Measurements from ENCODE around the gene NEURL3. TPM values are rescaled to one million over a fixed set of nuclear protein-coding genes. Genes with fewer than 3 reads are reported as not detected.

Gene NEURL3
- total and polyA plus RNA-seq, 2 of the 4 experiments (the other 2 are of a cell fraction) = not detected

- WGBS, 2 experiments (ENCODE audit: extremely low coverage in 2 of 2, insufficient read length in 1 of 2) = no CpG with 5 or more reads among the region's 1 CpG
- Histone ChIP-seq H3K36me3 (ENCODE audit: control insufficient read depth, insufficient read depth, low read length) (no peaks in the 10 kb centered on the region), H3K14ac (replicated peaks; ENCODE audit: low read depth, low read length) (no peak overlapping the region), H4K5ac (ENCODE audit: low read depth, low read length) (no peak overlapping the region), H3K27ac (ENCODE audit: insufficient read depth, low read length) (no peak overlapping the region), H3K9me3 (ENCODE audit: control insufficient read depth, insufficient read depth, low read length) (no peaks in the 10 kb centered on the region), H3K4me2 (ENCODE audit: low read depth, low read length) (no peak overlapping the region), H3K9me1 (ENCODE audit: insufficient read depth, low read length) (no peaks in the 10 kb centered on the region), H4K91ac (ENCODE audit: insufficient read depth, low read depth, low read length) (no peak overlapping the region), H3K27me3 (ENCODE audit: control insufficient read depth, insufficient read depth, low read length) (peaks cover 9% of the 10 kb centered on the region), H2AK9ac (replicated peaks; ENCODE audit: low read depth, low read length, poor library complexity) (no peak overlapping the region), H4K8ac (ENCODE audit: low read depth in 2 of 2, low read length in 2 of 2) (no peak overlapping the region), H3K18ac (ENCODE audit: low read depth, low read length) (no peak overlapping the region), H3K4me1 (ENCODE audit: control insufficient read depth, insufficient read depth, low read length) (no peaks in the 10 kb centered on the region), H2BK15ac (ENCODE audit: low read depth, low read length) (no peak overlapping the region), H2AK5ac (ENCODE audit: low read depth, low read length) (no peak overlapping the region), H2AFZ (replicated peaks; ENCODE audit: low read length, poor library complexity) (no peak overlapping the region), H3K23ac (ENCODE audit: low read depth, low read length) (no peak overlapping the region), H2BK120ac (ENCODE audit: low read depth, low read length) (no peak overlapping the region), H2BK20ac (ENCODE audit: low read depth, low read length) (no peak overlapping the region), H2BK5ac (ENCODE audit: low read depth, low read length, poor library complexity, severe bottlenecking) (no peak overlapping the region), H4K20me1 (ENCODE audit: insufficient read depth, low read length) (no peaks in the 10 kb centered on the region), H3K56ac (ENCODE audit: extremely low read depth, insufficient read depth, low read length) (no peak overlapping the region), H3K79me1 (ENCODE audit: low read depth in 1 of 2, low read length in 2 of 2) (no peaks in the 10 kb centered on the region), H3K4me3 (ENCODE audit: insufficient read depth, low read depth, low read length) (no peak overlapping the region), H3K4ac (ENCODE audit: low read depth, low read length) (no peak overlapping the region), H3K9ac (ENCODE audit: low read depth, low read length) (no peak overlapping the region)
- in situ Hi-C loops (cut with MboI; ENCODE audit: low sequenced_read_pairs) (no loop called here), intact Hi-C loops (cut with micrococcal nuclease) (loop anchor here (5.0 kb wide), 1 partner anchor 50 kb away; no protein-coding TSS in a partner anchor), dilution Hi-C loops (cut with HindIII; ENCODE audit: low sequenced_read_pairs, unreplicated experiment) (no loop called here)
- DNase-seq (no peak), ATAC-seq (ENCODE audit: low read depth) (no peak)
- POLR2A ChIA-PET (ENCODE audit: unreplicated experiment) = no interaction called here
- TF ChIP-seq RFX5 (IDR thresholded peaks at IDR 0.05; ENCODE audit: low read depth, low read length) = no peak
- no peak for TF ChIP-seq RAD21 (IDR thresholded peaks at IDR 0.05; ENCODE audit: low read length)
- no peak for TF ChIP-seq BHLHE40 (IDR thresholded peaks at IDR 0.05; ENCODE audit: low read depth, low read length)
- TF ChIP-seq MXI1 (IDR thresholded peaks at IDR 0.05; ENCODE audit: borderline replicate concordance, low read depth, low read length) = no peak
- no peak for TF ChIP-seq NFE2L2 (IDR thresholded peaks at IDR 0.05; ENCODE audit: low read depth, low read length)
- TF ChIP-seq ELK1 (IDR thresholded peaks at IDR 0.05; ENCODE audit: borderline replicate concordance, low read depth, low read length) = no peak
- no peak for TF ChIP-seq CEBPB (IDR thresholded peaks at IDR 0.05; ENCODE audit: low read depth, low read length)
- TF ChIP-seq SMC3 (IDR thresholded peaks at IDR 0.05; ENCODE audit: low read depth, low read length) = no peak
- TF ChIP-seq MAZ (IDR thresholded peaks at IDR 0.05; ENCODE audit: borderline replicate concordance, low read depth, low read length) = no peak
- TF ChIP-seq USF2 (IDR thresholded peaks at IDR 0.05; ENCODE audit: low read depth, low read length) = no peak
- TF ChIP-seq POLR2A (IDR thresholded peaks at IDR 0.05; ENCODE audit: low read depth, low read length) = no peak
- no peak for TF ChIP-seq MAFK (IDR thresholded peaks at IDR 0.05; ENCODE audit: low read depth, low read length)
- no TSS peak for BruUV-seq (replicated peaks)
- CTCF ChIA-PET = no interaction called here
These were observed 27.7 kb downstream of the NEURL3 start for GRCh38 chr2:96477458-96477857.
